Superior temporal gyrus (tissue), 1 donor: ENCODE results near the gene NSL1.
"Not testable (repeated sequence)": the region's sequence is repeated elsewhere in the genome, so short reads cannot be mapped to it uniquely, and the experiment has no call there.

ENCODE experiments used
- DNase-seq: peaks from one replicate; pipeline ENCODE4 v3.0.0-alpha.2; 2016; ENCODE audit errors: extremely low spot score

The NSL1 gene

GRCh38 chr1:212791676-212792395 lies at the start of gene NSL1, which contains the start of gene TATDN3:
TSS of gene NSL1 (minus strand) at chr1:212791777. CDS start at chr1:212791763, 14 bp downstream.
TSS of gene TATDN3 (plus strand) at chr1:212791894. CDS start at chr1:212791922, 28 bp downstream.
- DNase-seq: peak; percentile 98

- DNase-seq: no peak
Measured at GRCh38 chr1:212838145-212838544, 46.6 kb upstream of the NSL1 start.

- not testable (repeated sequence) for DNase-seq
Measured at GRCh38 chr1:212833211-212834207, 41.9 kb upstream of the NSL1 start.

GRCh38 chr1:212828395-212828794 lies 36.8 kb upstream of the NSL1 start:
- no peak for DNase-seq

GRCh38 chr1:212827831-212828278 lies 36.3 kb upstream of the NSL1 start:
- no peak for DNase-seq

- DNase-seq: no peak
Measured at GRCh38 chr1:212827171-212827776, 35.7 kb upstream of the NSL1 start.

GRCh38 chr1:212825798-212826452 lies 34.3 kb upstream of the NSL1 start:
- DNase-seq: no peak

GRCh38 chr1:212824201-212824600 lies 32.6 kb upstream of the NSL1 start:
- DNase-seq: no peak

- no peak for DNase-seq
Measured at GRCh38 chr1:212822956-212823355, 31.4 kb upstream of the NSL1 start.

GRCh38 chr1:212820969-212821368 lies 29.4 kb upstream of the NSL1 start:
- no peak for DNase-seq

GRCh38 chr1:212819726-212820125 lies 28.1 kb upstream of the NSL1 start:
- no peak for DNase-seq

- DNase-seq: no peak
Measured at GRCh38 chr1:212816567-212817278, 25.1 kb upstream of the NSL1 start.

GRCh38 chr1:212814537-212815334 lies 23.2 kb upstream of the NSL1 start:
- DNase-seq: peak; percentile 84

- DNase-seq: no peak
Measured at GRCh38 chr1:212805767-212806166, 14.2 kb upstream of the NSL1 start.

- DNase-seq: no peak
Measured at GRCh38 chr1:212797681-212798080, 6.1 kb upstream of the NSL1 start.

GRCh38 chr1:212794561-212795014 lies 3.0 kb upstream of the NSL1 start:
- peak; percentile 82 for DNase-seq

GRCh38 chr1:212792396-212792908 lies 875 bp upstream of the NSL1 start:
- DNase-seq: no peak

GRCh38 chr1:212791261-212791675 lies 309 bp downstream of the NSL1 start:
- DNase-seq: no peak

- DNase-seq: no peak
Measured at GRCh38 chr1:212785871-212786270, 5.7 kb downstream of the NSL1 start.

- peak; percentile 4 for DNase-seq
Measured at GRCh38 chr1:212783976-212784375, 7.6 kb downstream of the NSL1 start.
